ENCODE results near the gene DET1. TPM values are rescaled to one million over a fixed set of nuclear protein-coding genes. Genes with fewer than 3 reads are reported as not detected.

Gene DET1
- total and polyA plus RNA-seq, 7 donors: 2.4 to 13.0 (median 7.4) TPM

DNA sequence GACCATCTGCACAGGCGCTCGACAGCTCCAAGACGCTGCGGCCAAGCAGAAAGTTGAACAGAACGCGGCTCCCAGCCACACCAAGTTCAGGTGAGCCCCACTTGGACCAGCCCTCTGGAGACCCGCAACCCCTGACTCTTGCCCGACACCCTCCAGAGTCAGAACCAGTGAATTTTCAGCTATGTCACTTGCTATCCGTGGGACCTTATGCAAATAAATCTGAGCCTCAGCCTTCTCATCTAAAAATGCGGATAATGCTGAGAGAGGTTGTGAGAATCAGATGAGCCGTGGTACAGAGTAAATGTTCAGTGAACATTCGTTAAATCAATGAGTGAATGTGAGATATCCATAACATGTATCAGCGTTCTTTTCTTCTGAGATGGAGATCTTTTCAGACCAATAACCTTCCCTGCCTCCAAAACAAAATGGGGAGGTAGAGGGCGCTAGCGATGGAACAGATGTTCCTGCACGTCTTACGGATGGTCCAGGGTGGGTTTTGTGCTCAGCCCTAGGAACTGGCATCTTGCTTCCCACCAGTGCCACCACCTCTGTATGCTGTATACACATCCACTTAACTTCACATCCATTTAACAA, 78.4 kb downstream of the DET1 start:
- peak overlapping the region; percentile 62 to 86 (median 78) for H3K4me3 ChIP-seq
- peak overlapping the region; percentile 83 to 89 (median 88) for H3K27ac ChIP-seq
- H3K9me3 ChIP-seq: no peaks in the 10 kb centered on the region
- peaks cover 0 to 36% (median 16%) of the 10 kb centered on the region in 4 donors for H3K36me3 ChIP-seq
- TF ChIP-seq CTCF (IDR thresholded peaks at IDR 0.05) (no peak), POLR2AphosphoS5 (IDR thresholded peaks at IDR 0.05) (no peak), POLR2A (IDR thresholded peaks at IDR 0.05) (no peak), EP300 (IDR thresholded peaks at IDR 0.05) (no peak)
- no peaks in the 10 kb centered on the region for H3K27me3 ChIP-seq
- no peak for DNase-seq
- 2 to 8% methylated on average over 17 of the region's 17 CpGs for WGBS, 2 donors
- intact Hi-C loops (cut with DNase I): loop anchor here (2.0 kb wide), 1 partner anchor 75 kb away; no protein-coding TSS in a partner anchor
- peaks cover 0 to 32% (median 28%) of the 10 kb centered on the region in 4 donors for H3K4me1 ChIP-seq

DNA sequence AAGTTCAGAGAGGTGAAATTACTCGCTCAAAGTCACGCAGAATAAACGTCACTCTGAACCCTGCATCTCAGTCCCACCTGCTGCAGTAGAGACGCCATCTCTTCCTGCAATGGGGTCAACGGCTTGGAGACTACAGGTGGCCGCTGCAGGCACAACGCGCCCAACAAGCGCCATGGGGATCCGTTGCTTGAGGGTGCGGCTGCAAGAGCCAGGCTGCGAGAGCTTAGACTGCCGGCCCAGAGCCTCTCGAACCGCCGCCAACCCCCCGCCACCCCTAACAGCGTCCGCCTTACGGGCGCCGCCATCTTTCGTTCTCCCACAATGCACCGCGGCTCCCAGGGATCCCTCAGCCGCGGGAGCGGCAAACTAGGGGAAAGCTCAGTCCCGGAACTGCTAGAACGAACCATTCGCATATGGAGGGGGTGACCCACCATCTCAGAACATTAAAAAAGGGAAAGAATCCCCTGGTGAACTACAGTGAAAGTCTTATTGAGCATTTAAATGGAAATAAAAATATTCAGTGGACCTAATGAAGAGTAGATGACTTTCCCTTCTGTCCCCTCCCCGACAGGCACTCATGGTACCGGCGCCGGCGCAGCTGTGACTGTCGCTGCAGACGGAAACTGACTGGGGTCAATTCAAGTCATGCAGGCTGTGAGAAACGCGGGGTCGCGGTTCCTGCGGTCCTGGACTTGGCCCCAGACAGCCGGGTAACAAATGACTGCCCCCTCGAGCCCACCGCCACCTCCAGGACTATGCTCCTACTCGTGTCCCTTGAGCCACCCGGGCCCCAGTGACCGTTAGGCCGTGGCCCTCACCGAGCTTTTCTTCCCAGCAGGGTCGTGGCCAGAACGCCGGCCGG, 79.2 kb downstream of the DET1 start, which contains the start of the genes MRPL46 and MRPS11:
Gene MRPL46 (minus strand): TSS at position 316 of the 862 bp plus-strand sequence. CDS start 11 bp downstream, at position 305.
Gene MRPS11 (plus strand): TSS at position 636 of the 862 bp plus-strand sequence. CDS start 10 bp downstream, at position 646.
- TF ChIP-seq EP300 (IDR thresholded peaks at IDR 0.05): no peak
- TF ChIP-seq POLR2A (IDR thresholded peaks at IDR 0.05): no peak
- no peak for TF ChIP-seq CTCF (IDR thresholded peaks at IDR 0.05)
- peak; percentile 23 to 74 (median 60) for TF ChIP-seq POLR2AphosphoS5 (IDR thresholded peaks at IDR 0.05)
- Histone ChIP-seq H3K27me3 (no peaks in the 10 kb centered on the region), H3K9me3 (no peaks in the 10 kb centered on the region), H3K36me3 (peaks cover 0 to 36% (median 19%) of the 10 kb centered on the region in 4 donors), H3K27ac (peak within 1 kb of the TSS; percentile 83 to 89 (median 88)), H3K4me3 (peak within 1 kb of the TSS; percentile 62 to 86 (median 78)), H3K4me1 (peaks cover 0 to 32% (median 28%) of the 10 kb centered on the region in 4 donors)
- intact Hi-C loops (cut with DNase I): no loop called here
- DNase-seq: peak; percentile 91
- WGBS, 2 donors: 0% methylated on average over 55 of the region's 55 CpGs

- 92 to 96% methylated on average over 4 of the region's 4 CpGs for WGBS, 2 donors
- Histone ChIP-seq H3K27ac (no peak overlapping the region), H3K4me3 (no peak overlapping the region), H3K4me1 (peaks cover 0 to 32% (median 28%) of the 10 kb centered on the region in 4 donors), H3K9me3 (no peaks in the 10 kb centered on the region), H3K27me3 (no peaks in the 10 kb centered on the region), H3K36me3 (peaks cover 0 to 49% (median 26%) of the 10 kb centered on the region in 4 donors)
- intact Hi-C loops (cut with DNase I): no loop called here
- TF ChIP-seq POLR2A (IDR thresholded peaks at IDR 0.05) (no peak), EP300 (IDR thresholded peaks at IDR 0.05) (no peak)
- DNase-seq: no peak
Measured at GRCh38 chr15:88465633-88466224, 80.8 kb downstream of the DET1 start.

- WGBS, 2 donors: 67 to 79% methylated on average over 2 of the region's 2 CpGs
- H3K4me1 ChIP-seq: peaks cover 0 to 25% (median 24%) of the 10 kb centered on the region in 4 donors
- no peak for DNase-seq
- no peaks in the 10 kb centered on the region for H3K9me3 ChIP-seq
- H3K36me3 ChIP-seq: peaks cover 8 to 66% (median 38%) of the 10 kb centered on the region in 4 donors
- H3K4me3 ChIP-seq: no peak overlapping the region
- no peak overlapping the region for H3K27ac ChIP-seq
- TF ChIP-seq POLR2A (IDR thresholded peaks at IDR 0.05): no peak
- TF ChIP-seq POLR2AphosphoS5 (IDR thresholded peaks at IDR 0.05): no peak
- TF ChIP-seq CTCF (IDR thresholded peaks at IDR 0.05): no peak
- no peak for TF ChIP-seq EP300 (IDR thresholded peaks at IDR 0.05)
- no peaks in the 10 kb centered on the region for H3K27me3 ChIP-seq
- intact Hi-C loops (cut with DNase I): no loop called here
Measured at GRCh38 chr15:88463870-88464532, 82.5 kb downstream of the DET1 start.

Small RNA genes lying within 50 kb of the gene (small RNA-seq; reads per million reads assigned to genes)
- 0 reads per million in 3 donors for gene AC013489.2

Other genes with a start within 250 kb of the DET1 start
- gene MRPL46, start 79.3 kb downstream of the DET1 start, total RNA-seq: 10 to 100 TPM; 15.9 to 46.6 (median 33.3) TPM
- gene MRPL46, start 79.3 kb downstream of the DET1 start, polyA plus RNA-seq: 10 to 100 TPM; 36.0 to 53.6 (median 45.8) TPM
- 10 to 100 TPM; 18.8 to 46.0 (median 38.4) TPM for gene MRPS11, start 79.0 kb downstream of the DET1 start, total RNA-seq
- gene MRPS11, start 79.0 kb downstream of the DET1 start, polyA plus RNA-seq: 10 to 100 TPM; 56.6 to 84.6 (median 81.7) TPM
- gene AEN, start 74.7 kb upstream of the DET1 start, total RNA-seq: 10 to 100 TPM in 2 of 4 donors, 1 to 10 TPM in 2; 5.8 to 18.3 (median 9.4) TPM
- gene AEN, start 74.7 kb upstream of the DET1 start, polyA plus RNA-seq: 10 to 100 TPM in 1 of 3 donors, 1 to 10 TPM in 2; 4.2 to 19.7 (median 8.8) TPM
- 10 to 100 TPM in 1 of 4 donors, 1 to 10 TPM in 3; 1.9 to 20.1 (median 6.4) TPM for gene ISG20, start 92.3 kb upstream of the DET1 start, total RNA-seq
- 100 to 1,000 TPM in 2 of 3 donors, 10 to 100 TPM in 1; 70.9 to 177 (median 153) TPM for gene ISG20, start 92.3 kb upstream of the DET1 start, polyA plus RNA-seq